IPS-NIHi11 (cell line): ENCODE results near the gene GABRB3.

Experiments
- DNase-seq: peaks from one replicate; pipeline ENCODE4 v3.0.0; 2012; ENCODE audit warnings: mixed read lengths, low spot score

Gene GABRB3

GRCh38 chr15:26676115-26676514 is 96.8 kb downstream of the GABRB3 start:
- no peak for DNase-seq

GRCh38 chr15:26674467-26674866 is 98.4 kb downstream of the GABRB3 start:
- DNase-seq: no peak

- no peak for DNase-seq
These were observed 99.4 kb downstream of the GABRB3 start for GRCh38 chr15:26673445-26673844.

DNA sequence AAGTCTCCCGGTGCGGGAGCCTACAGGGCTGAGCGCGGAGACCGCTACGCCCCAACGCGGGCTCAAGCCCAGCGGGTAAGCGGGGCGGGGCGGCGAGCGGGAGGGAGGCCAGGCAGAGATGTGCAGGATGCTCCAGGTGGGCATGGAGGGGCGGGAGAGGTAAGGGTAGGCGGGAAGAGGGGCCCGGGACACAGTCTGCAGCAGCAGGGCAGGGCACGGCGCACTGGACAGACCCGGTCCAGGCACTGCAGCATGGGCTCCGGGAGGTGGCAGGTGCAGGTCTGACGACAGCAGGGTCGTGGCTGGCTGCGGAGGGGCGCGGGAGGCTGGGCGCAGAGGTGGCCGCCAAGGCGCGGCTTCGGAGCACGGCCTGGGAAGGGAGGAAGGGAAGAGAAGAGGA is 102.8 kb downstream of the GABRB3 start:
- DNase-seq: no peak

DNA sequence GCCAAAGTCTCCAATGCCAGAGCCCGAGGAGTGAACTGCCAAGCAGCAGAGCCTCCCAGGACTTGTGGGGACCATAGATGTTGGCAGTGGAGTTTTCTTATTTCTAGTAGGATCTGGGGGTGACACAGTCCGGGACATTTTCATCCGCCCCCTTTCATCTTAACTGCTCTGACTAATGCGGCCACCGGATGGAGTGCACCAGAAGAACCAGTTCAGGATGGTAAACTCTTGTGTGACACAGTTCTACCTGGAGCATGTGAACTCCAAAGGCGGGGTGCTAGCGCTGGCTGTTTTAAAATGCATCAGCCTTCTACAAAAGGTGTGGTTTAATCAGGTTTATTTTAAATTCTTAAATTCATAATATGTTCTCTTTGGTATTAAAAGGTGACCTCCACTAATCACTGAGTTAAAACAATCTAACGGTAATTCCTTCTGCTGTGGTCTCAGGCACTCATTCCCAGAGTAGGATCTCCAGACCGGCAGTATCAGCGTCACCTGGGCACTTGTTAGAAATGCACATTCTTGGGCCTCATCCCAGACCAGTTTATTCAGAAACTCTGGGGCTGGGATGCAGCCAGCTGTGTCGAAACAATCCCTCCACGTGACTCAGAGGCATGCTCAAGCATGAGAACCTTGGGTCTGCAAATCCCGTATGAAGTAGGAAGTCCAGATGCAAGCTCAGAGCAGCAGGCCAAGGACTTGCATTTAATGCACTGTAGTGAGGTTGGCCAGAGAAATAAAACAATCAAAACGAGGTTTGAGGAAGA is 105.5 kb downstream of the GABRB3 start:
- no peak for DNase-seq

DNA sequence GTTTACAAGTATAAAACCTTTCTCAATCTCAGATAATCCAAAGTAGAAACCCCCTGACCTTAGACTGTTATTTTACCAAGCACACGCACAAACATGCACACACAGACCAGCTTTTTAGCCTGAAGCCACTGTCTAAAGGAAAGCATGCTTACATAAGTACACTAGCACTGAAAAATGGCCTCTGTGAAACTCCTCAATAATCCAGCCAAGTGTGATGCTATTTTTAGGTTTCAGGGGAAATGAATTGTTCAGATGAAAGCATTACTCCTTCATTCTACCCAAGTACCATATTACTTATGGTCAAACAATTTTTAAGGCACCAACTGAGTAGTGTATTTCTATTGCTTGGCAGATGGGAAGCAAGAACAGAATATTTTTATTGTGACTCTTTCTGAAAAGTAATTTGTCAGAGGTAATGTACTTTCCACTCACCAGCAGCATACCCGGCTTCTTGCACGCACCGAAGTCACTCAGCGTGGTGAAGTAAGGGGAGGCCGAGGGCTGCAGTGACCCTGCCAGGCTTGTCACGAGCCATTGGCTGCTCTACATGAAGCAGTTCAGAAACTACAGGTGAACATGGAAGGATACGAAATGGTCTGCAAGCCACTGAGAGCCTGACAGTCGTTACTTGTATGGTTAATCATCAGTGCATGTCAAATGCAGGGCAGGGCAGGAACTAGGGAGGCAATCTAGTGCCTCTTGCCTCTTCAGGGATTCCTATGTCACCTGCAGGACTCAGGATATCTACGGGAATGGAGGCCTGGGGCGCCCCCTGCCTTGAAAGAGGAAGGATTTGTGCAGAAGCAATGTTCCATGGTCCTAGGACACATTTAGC is 106.7 kb downstream of the GABRB3 start:
- peak; percentile 50 for DNase-seq

- DNase-seq: no peak
These were observed 110.6 kb downstream of the GABRB3 start for GRCh38 chr15:26662283-26662682.

DNA sequence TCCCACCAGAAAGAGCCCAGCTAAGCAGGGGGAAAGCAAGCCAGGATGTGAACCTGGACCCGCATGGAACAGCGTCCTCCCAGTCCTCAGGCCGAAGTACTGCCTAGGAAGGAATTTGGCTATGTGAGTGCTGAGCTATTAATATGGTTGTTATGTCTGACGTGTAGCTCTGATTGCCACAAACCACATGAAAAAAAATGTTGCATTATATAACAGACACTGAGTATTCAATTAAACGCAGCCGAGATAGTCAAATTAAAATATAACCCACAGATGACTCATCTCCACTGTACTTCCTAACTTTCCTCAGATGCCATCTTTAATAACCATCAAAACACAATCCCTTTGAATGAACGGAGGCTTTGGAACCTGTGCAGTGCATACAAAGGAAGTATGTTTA is 111.1 kb downstream of the GABRB3 start:
- DNase-seq: no peak

GRCh38 chr15:26661107-26661506 is 111.8 kb downstream of the GABRB3 start:
- no peak for DNase-seq

DNA sequence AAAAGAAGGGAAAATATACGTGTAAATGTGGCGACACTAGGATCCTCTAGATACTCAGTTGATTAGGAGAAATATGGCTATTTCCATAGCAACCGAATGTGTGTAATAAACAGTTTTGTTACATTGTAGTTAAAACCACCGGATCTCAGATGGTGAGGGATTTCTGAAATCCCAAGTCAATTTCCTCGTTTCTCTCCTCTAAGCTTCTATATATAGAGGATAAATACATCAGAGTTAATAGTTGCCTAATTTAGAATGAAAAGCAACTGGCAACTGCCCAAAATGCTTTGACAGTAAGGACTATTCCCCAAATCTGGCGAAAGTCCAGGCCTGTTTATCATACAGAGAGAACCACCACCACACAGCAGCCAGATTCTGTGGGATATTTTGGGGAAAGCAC is 112.6 kb downstream of the GABRB3 start:
- no peak for DNase-seq

DNA sequence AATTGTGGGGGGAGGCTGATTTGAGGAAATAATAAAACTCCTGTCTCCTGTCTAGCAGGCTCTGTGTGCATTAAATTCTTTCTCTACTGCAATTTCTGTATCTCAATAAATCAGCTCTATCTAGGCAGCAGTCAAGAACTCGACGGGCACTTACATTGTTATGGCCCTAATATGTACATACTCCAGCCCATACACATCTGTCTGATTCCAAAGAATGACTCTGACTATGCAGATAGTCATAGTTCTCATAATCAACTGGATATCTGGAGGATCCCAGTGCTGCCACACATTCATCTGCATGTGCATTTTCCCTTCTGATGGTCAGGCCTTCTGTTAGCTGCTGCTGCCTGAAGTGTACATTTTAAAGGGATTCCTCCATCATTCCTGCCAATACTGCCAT is 114.6 kb downstream of the GABRB3 start:
- no peak for DNase-seq

- no peak for DNase-seq
These were observed 116.8 kb downstream of the GABRB3 start for GRCh38 chr15:26656080-26656479.

DNA sequence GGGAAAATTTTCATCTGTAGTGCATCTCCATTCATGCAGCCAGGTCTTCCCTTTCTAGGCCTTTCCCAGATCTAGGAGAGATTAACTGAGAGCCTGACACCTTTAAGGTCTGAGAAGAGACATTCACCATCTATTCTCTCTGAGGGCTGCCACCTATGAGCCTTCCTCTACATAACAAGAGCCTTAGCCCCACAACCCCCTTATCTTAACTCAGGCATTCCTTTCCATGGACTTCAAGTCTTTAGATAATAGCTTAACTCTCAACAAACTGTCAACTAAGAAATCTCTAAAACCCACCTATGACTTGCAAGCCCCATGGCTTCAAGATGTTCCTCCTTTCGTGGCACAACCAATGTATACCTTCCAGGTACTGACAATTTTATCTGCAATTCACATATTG is 121.0 kb downstream of the GABRB3 start:
- no peak for DNase-seq

DNA sequence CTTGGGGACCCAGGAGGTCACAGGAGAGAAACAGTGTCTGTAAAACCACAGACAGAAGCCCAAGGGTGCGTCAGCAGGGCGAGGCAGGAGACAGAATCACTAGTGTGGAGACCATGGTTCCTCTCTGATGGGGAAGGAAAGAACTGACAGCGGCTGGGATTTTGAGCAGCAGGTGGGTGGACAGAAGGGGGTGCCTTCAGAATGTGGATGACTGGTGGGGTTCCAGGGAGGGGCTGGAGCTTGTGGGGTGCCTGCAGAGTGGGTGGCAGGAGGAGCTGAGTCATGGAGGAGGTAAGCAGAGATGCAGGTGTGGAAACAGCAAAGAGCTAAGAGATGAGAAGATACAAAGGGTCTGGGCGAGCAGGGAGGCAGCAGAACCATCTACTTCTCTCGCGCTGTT is 124.2 kb downstream of the GABRB3 start:
- no peak for DNase-seq

GRCh38 chr15:26644948-26645347 is 127.9 kb downstream of the GABRB3 start:
- DNase-seq: no peak

DNA sequence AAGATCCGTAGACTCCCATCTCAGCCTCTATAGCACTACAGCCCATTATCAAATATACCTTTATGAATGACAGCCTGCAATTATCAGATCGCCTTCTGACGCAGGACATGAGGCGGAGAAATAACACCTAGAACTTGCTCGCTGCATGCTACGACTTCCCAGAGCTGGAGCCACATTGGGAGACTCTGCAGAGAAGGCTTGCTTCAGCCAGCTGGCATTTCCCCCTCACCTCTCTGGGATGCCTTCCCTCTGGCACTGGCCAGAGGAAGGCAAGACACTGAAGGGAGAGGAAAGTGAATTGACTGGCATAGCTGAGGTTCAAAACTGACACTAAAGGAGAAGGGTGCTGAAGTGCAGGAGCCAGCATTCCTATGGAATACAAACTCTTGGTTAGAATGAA is 131.7 kb downstream of the GABRB3 start:
- DNase-seq: no peak

DNA sequence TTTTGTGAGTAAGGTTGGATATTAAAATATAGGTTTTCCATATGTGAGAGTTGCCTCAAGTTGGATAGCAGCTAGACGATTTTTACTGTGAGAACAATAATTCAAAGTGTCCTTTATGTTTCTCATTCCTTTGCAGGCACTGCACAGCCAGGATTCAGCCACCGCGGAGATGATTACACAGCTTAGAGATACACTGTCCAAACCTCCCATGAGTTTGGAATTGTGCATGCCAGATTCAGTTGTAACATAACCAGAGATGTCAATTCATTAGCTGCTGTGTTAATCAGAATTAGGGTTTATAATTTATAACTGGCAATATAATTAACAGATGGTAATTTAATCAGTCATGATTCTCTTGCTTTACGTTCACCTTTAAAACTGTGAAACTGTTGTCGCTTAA is 132.3 kb downstream of the GABRB3 start:
- no peak for DNase-seq

DNA sequence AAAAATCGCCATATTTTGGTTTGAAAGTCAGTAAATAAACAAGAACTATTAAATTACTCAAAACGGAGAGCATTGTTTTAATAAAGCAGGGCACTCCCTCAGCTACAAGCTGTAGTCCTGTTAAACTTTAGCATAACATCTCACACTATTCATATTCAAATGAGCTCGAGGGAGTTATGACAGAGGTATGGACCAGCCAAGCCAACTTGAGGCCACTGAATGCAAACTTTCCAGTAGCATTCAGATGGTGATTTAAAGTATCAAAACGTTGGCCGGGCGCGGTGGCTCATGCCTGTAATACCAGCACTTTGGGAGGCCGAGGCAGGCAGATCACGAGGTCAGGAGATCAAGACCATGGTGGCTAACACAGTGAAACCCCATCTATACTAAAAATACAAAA is 132.9 kb downstream of the GABRB3 start:
- DNase-seq: no peak

DNA sequence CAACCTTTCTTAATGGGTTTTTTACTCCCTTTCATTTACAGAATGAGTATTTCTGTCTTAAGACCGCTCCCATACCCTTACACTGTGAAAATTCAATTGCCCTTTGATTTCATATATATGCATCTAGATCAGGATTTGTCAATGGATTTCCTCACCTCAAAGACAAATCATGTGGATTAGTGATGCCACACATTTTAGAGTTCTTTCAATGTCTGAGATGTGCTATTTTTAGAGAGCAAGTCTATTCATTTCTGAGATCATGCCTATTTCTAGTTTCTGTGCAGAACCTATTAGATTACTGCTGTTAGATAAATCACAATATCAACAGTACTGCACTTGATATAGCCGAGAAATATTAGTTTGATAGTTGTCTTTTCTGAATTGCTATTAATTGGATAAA is 137.3 kb downstream of the GABRB3 start:
- no peak for DNase-seq

DNA sequence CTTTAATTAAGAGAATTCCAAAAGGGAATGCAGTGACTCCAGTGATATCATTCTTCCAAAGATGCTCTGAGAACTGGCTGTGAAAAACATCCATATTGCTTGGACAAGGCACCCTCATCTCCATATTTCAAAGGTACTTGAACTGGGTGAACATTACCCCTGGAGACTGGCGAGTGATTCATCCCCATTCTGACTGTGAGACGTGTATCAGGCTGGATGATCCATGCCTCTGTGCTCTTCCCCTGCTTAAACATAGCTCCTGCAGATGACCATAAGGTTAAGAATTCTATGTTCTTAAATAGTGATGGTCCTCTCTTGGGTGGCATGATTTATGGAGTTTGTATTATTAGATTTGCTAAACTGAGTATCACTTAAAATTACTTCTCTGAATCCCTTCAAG is 137.8 kb downstream of the GABRB3 start:
- DNase-seq: no peak

DNA sequence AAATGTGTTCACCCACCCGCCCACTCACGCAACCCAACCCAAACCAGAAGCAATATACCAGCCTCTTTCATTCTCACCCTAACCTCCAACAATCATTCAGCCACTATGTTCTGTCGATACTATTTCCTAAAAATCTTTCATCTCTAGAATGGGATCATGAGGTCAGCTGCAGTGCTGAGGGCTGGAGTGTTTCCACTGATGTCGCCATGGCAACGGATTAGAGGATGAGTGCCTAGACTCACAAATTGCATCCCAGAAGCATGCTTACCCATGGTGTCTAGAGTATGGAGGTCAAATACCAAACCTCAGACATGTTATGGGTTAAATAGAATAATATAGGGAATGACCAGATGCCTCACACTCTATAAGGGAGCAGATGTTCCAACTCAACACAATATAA is 138.5 kb downstream of the GABRB3 start:
- DNase-seq: no peak

DNA sequence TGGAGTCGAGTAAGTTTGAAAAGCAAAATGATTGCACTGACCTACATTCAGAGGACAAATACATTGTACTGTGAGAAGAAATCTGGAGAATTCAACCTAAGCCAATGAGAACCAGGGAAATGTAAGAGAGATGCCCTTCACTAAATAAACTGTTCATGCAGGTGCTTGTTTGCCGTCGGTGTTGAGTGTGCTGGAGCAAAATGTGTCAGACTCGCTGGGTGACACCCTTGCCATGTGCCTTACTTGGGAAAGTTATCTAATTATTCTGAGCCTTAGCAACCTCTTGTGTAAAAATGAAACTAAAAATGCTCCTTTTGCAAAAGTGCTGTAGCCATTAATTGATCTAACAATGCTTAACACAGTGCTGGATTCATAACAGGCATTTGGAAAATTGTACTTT is 140.4 kb downstream of the GABRB3 start:
- no peak for DNase-seq

GRCh38 chr15:26631894-26632293 is 141.0 kb downstream of the GABRB3 start:
- DNase-seq: no peak

- no peak for DNase-seq
These were observed 142.0 kb downstream of the GABRB3 start for GRCh38 chr15:26630857-26631256.
